Prostate gland (tissue), 2 donors: ENCODE data around the gene KLHDC4.

Experiments
- CTCF ChIP-seq, 4 experiments: fragments of 200-600 bp in 2 of 4; fragments of 450-650 bp in 2 of 4; sonication (generic) in 2 of 4; IDR thresholded peaks; 1 replicate in 3 of 4; 2 replicates in 1 of 4; pipeline ENCODE4 v1.5.1; 2016 to 2019; ENCODE audit warnings: antibody characterized with exemption in 4 of 4, mild to moderate bottlenecking in 2 of 4, moderate library complexity in 2 of 4
- POLR2A ChIP-seq: fragments of 450-650 bp; IDR thresholded peaks from one replicate; pipeline ENCODE4 v1.6.1; 2016; ENCODE audit warnings: antibody characterized with exemption, mild to moderate bottlenecking

GRCh38 chr16:87697792-87698191, 68.0 kb downstream of the KLHDC4 start:
- TF ChIP-seq CTCF (IDR thresholded peaks at IDR 0.05) (no peak), POLR2A (no peak)
